Measurements from ENCODE around the gene EDN2. TPM values are rescaled to one million over a fixed set of nuclear protein-coding genes. Genes with fewer than 3 reads are reported as not detected.

EDN2 gene
- total RNA-seq, 1 donor from 2014 or later = not detected

- Mint-ChIP-seq H3K27me3 (ENCODE audit: unreplicated experiment) (no peaks in the 10 kb centered on the region), H3K27ac (ENCODE audit: unreplicated experiment) (no peak overlapping the region)
- TF ChIP-seq, protein P1, sequence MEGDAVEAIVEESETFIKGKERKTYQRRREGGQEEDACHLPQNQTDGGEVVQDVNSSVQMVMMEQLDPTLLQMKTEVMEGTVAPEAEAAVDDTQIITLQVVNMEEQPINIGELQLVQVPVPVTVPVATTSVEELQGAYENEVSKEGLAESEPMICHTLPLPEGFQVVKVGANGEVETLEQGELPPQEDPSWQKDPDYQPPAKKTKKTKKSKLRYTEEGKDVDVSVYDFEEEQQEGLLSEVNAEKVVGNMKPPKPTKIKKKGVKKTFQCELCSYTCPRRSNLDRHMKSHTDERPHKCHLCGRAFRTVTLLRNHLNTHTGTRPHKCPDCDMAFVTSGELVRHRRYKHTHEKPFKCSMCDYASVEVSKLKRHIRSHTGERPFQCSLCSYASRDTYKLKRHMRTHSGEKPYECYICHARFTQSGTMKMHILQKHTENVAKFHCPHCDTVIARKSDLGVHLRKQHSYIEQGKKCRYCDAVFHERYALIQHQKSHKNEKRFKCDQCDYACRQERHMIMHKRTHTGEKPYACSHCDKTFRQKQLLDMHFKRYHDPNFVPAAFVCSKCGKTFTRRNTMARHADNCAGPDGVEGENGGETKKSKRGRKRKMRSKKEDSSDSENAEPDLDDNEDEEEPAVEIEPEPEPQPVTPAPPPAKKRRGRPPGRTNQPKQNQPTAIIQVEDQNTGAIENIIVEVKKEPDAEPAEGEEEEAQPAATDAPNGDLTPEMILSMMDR (IDR thresholded peaks at IDR 0.05; ENCODE audit: partially characterized antibody, unreplicated experiment) = no peak
These were observed 7.6 kb downstream of the EDN2 start for GRCh38 chr1:41476807-41477361.

GRCh38 chr1:41475859-41476567 is 8.5 kb downstream of the EDN2 start:
- no peak for DNase-seq
- Mint-ChIP-seq H3K27ac (ENCODE audit: unreplicated experiment) (no peak overlapping the region), H3K4me1 (ENCODE audit: low read depth, unreplicated experiment) (peaks cover 3% of the 10 kb centered on the region), H3K4me3 (ENCODE audit: unreplicated experiment) (no peak overlapping the region), H3K9me3 (ENCODE audit: unreplicated experiment) (peaks cover 4% of the 10 kb centered on the region), H3K36me3 (ENCODE audit: unreplicated experiment) (no peaks in the 10 kb centered on the region), H3K27me3 (ENCODE audit: unreplicated experiment) (no peaks in the 10 kb centered on the region)
- TF ChIP-seq, protein P1 (IDR thresholded peaks at IDR 0.05; ENCODE audit: partially characterized antibody, unreplicated experiment) = no peak

More at GRCh38 chr1:41476807-41477361, 7.6 kb downstream of the EDN2 start:
- Mint-ChIP-seq H3K4me1 (ENCODE audit: low read depth, unreplicated experiment) (peaks cover 3% of the 10 kb centered on the region), H3K36me3 (ENCODE audit: unreplicated experiment) (no peaks in the 10 kb centered on the region), H3K4me3 (ENCODE audit: unreplicated experiment) (no peak overlapping the region), H3K9me3 (ENCODE audit: unreplicated experiment) (peaks cover 4% of the 10 kb centered on the region)
- no peak for DNase-seq

GRCh38 chr1:41475346-41475745 is 9.1 kb downstream of the EDN2 start:
- no peaks in the 10 kb centered on the region for H3K27me3 Mint-ChIP-seq (ENCODE audit: unreplicated experiment)
- DNase-seq = no peak
- H3K4me3 Mint-ChIP-seq (ENCODE audit: unreplicated experiment) = no peak overlapping the region
- no peaks in the 10 kb centered on the region for H3K36me3 Mint-ChIP-seq (ENCODE audit: unreplicated experiment)
- H3K9me3 Mint-ChIP-seq (ENCODE audit: unreplicated experiment) = peaks cover 4% of the 10 kb centered on the region
- TF ChIP-seq, protein P1 (IDR thresholded peaks at IDR 0.05; ENCODE audit: partially characterized antibody, unreplicated experiment) = no peak
- H3K27ac Mint-ChIP-seq (ENCODE audit: unreplicated experiment) = no peak overlapping the region
- peaks cover 3% of the 10 kb centered on the region for H3K4me1 Mint-ChIP-seq (ENCODE audit: low read depth, unreplicated experiment)

GRCh38 chr1:41474490-41475271 is 9.8 kb downstream of the EDN2 start:
- no peaks in the 10 kb centered on the region for H3K36me3 Mint-ChIP-seq (ENCODE audit: unreplicated experiment)
- H3K9me3 Mint-ChIP-seq (ENCODE audit: unreplicated experiment) = peaks cover 4% of the 10 kb centered on the region
- H3K4me3 Mint-ChIP-seq (ENCODE audit: unreplicated experiment) = no peak overlapping the region
- H3K4me1 Mint-ChIP-seq (ENCODE audit: low read depth, unreplicated experiment) = peaks cover 3% of the 10 kb centered on the region
- H3K27me3 Mint-ChIP-seq (ENCODE audit: unreplicated experiment) = no peaks in the 10 kb centered on the region
- peak; percentile 47 for DNase-seq
- H3K27ac Mint-ChIP-seq (ENCODE audit: unreplicated experiment) = no peak overlapping the region
- TF ChIP-seq, protein P1 (IDR thresholded peaks at IDR 0.05; ENCODE audit: partially characterized antibody, unreplicated experiment) = no peak
